Ovary (tissue), 3 donors: Measurements from ENCODE around the gene GORASP2.

Experiments used
- EP300 ChIP-seq: sonication (generic); formaldehyde crosslinking; IDR thresholded peaks from one replicate; pipeline ENCODE4 v1.6.1; 2017; ENCODE audit warnings: antibody characterized with exemption
- TF ChIP-seq, protein P1 (sequence below), 3 donors: fragments of 450-650 bp in 2 of 3; fragments of 200-600 bp in 1 of 3; IDR thresholded peaks; one replicate each; pipeline versions ENCODE4 v1.5.1 to v1.8.0; 2016 to 2022; ENCODE audit warnings: antibody characterized with exemption in 3 of 3, mild to moderate bottlenecking in 1 of 3
- donor health status: DM: no; HTN: no; CAD: no.

DNA sequence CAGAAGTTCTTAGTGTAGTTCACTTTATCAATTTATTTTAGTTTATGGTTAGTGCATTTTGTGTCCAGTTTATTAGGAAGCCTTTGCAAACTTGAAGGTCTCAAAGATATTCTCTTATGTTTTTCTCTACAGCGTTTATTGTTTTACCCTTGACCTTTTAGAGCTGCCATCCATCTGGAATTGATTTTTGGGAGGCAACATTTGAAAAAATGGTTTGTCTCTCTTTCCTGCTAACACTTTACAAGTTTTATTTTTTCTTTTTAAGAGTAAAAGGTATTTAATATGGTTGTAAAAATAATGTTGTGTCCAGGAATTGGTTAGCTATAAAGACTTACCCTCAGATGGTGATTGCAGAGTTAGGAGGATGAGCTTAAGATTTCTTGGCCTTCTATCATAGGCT lies 14.0 kb downstream of the GORASP2 start:
- TF ChIP-seq, protein P1, sequence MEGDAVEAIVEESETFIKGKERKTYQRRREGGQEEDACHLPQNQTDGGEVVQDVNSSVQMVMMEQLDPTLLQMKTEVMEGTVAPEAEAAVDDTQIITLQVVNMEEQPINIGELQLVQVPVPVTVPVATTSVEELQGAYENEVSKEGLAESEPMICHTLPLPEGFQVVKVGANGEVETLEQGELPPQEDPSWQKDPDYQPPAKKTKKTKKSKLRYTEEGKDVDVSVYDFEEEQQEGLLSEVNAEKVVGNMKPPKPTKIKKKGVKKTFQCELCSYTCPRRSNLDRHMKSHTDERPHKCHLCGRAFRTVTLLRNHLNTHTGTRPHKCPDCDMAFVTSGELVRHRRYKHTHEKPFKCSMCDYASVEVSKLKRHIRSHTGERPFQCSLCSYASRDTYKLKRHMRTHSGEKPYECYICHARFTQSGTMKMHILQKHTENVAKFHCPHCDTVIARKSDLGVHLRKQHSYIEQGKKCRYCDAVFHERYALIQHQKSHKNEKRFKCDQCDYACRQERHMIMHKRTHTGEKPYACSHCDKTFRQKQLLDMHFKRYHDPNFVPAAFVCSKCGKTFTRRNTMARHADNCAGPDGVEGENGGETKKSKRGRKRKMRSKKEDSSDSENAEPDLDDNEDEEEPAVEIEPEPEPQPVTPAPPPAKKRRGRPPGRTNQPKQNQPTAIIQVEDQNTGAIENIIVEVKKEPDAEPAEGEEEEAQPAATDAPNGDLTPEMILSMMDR (IDR thresholded peaks at IDR 0.05): no peak
- TF ChIP-seq EP300: no peak
